Forelimb muscle (tissue), 1 donor: ENCODE data around the gene UBTF. TPM values are rescaled to one million over a fixed set of nuclear protein-coding genes. Genes with fewer than 3 reads are reported as not detected.

Source experiments
- DNase-seq: peaks from one replicate; pipeline ENCODE4 v3.0.0-alpha.2; 2013; ENCODE audit warnings: low read depth
- polyA plus RNA-seq: library from polyadenylated mRNA; unstranded; fragments of 120-200 nt; gene quantifications from one replicate; pipeline ENCODE4 v1.2.1, GENCODE V29; 2013; ENCODE audit not compliant: insufficient read length

The UBTF gene, protein sequence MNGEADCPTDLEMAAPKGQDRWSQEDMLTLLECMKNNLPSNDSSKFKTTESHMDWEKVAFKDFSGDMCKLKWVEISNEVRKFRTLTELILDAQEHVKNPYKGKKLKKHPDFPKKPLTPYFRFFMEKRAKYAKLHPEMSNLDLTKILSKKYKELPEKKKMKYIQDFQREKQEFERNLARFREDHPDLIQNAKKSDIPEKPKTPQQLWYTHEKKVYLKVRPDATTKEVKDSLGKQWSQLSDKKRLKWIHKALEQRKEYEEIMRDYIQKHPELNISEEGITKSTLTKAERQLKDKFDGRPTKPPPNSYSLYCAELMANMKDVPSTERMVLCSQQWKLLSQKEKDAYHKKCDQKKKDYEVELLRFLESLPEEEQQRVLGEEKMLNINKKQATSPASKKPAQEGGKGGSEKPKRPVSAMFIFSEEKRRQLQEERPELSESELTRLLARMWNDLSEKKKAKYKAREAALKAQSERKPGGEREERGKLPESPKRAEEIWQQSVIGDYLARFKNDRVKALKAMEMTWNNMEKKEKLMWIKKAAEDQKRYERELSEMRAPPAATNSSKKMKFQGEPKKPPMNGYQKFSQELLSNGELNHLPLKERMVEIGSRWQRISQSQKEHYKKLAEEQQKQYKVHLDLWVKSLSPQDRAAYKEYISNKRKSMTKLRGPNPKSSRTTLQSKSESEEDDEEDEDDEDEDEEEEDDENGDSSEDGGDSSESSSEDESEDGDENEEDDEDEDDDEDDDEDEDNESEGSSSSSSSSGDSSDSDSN
- 60.6 TPM for polyA plus RNA-seq

DNA sequence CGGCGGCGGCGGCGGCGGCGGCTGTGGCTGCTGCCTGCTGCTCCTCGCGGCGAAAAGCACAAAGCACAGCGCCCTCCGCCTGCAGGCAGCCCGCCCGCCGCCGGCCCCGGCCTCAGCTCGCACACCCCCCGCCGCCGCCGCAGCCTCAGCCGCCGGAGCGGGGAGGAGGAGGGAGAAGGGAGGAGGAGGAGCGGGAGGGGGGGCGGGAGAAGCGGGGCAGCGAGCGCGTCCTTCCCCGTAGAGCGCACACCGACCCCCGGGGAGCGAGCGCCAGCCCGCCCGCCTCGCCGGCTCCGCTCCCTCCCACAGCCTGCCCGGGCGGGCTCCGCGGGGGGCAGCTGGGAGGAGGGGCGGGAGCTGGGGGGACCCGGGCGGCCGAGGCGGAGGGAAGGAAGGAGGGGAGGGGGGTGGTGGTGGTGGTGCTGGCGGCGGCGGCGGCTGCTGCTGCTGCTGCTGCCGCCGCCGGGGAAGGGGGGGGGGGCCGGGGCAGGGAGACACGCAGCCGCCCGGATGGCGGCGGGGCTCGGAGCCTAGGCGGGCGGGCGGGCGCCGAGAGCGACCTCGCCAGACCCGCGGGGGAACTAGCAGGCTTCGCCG lies at the start of gene UBTF:
UBTF (minus strand) TSS at position 60 of the 597 bp plus-strand sequence. CDS start 1,446 bp downstream, outside the sequence.
- DNase-seq: no peak

DNA sequence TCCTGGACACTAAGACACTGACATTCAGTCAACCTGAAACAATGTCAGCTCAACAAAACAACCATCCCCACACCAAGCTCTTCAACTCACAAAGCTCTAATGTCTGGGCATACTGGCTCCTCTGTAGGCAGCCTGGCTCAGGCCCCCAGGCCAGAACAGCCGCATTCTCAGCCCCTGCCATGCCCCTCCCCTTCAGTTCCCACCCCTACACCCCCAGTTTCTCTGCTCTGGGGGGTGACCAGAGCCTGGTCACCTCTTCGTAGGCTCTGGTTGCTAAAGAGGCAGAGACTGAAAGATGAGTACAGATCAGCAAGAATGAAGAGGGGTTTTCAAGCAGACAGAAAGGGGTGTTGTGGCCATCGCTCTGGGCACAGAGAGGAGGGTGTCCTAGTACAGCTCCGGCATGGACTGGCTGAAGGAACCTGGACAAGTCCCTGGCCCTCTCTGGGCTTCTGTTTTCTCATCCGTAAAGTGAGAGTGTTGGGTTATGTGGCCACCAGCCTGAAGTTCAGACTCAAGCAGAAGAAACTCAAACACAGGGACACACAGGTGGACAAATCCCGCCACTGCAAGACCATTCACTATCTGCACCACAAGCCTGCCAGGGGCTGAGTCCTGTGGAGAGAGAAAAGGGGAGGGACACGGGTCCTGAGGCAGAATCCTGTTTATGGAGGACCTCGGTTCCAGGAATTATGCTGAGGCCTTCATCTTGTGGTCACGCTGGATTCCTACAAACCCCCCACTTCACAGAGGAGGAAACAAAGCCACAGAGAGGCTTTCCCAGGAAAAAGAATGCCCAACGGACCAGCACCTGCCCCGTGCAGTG lies 49.4 kb upstream of the UBTF start:
- DNase-seq: no peak

DNA sequence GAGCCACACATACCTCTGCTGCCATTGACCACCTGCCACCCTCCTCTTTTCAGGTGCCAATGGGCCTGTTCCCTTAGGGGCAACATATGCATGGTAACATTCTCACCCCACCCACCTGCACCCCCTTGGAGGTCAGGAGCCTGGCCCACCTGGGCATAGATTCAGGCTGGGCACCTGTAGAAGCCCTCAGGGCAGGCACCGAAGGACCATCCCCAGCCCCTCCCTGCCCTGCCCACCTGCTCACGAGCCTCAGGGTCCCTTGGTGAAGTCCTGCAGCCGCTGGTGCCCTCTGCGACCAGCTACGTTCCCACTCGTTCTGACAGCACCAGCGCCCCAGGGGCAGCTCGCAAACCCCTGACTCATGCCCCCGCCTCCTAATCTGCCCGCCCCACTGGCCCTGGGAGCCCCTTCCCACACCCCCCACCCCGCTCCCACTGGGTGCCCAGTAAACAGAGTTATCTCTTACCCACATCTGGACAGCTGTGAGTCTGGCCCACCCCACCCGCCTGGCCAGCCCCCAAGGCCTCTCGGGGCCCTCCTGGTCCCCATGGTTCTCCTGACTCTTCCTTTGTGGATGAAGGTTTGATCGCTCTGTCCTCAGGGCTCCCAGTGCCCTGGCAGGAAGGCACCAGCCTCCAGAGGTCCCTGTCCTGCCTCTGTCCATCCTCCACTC lies 48.5 kb upstream of the UBTF start, which contains the start of gene SLC4A1:
SLC4A1 (minus strand) TSS at position 318 of the 673 bp plus-strand sequence. CDS start 5,269 bp downstream, outside the sequence.
- DNase-seq: no peak

DNA sequence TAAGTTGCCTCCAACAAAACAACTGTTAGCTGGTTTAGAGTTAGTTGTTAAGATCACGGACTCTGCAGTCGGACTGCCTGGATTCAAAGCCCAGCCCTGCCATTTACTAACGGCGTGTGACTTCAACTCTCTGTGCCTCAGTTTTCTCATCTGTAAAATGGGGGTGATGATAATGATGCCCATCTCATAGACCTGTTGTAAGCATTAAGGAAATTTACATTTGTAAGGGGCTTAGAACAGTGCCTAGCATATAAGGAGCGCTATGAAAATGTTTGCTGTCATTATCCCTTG lies 47.6 kb upstream of the UBTF start:
- DNase-seq: no peak

DNA sequence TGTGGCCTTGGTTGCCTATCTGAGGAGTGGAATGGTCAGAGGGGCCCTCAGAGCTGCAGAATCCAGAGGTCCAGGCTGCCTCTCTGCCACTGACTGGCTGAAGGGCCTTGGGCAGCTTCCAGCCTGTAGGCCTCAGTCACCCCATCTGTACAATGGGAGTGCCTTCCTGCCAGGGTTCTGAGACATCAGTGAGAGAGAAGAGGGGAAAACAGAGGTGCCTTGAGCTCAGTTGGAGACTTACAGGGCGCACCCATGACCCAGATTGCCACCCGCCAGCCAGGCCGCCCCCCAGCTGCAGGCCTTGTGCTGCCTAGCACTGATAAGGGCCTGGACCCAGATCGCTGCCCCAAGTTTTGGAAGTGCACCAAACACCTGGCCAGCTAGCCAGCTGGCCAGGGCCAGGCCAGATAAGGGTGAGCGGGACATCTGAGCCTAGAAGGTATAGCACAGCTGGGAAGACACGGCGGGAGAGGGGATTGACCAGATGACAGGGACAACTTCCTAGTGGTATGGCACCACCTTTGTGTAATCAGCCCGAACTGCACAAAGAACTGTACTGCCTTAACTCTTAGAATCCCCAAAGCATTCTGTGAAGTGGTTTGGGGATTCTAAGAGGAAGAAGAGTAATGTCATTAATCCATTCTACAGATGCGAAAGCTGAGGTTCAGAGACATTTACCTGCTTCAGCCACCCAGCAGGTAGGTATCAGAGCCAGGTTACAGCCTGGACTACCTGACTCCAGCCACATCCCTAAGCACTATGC lies 47.1 kb upstream of the UBTF start:
- DNase-seq: no peak

DNA sequence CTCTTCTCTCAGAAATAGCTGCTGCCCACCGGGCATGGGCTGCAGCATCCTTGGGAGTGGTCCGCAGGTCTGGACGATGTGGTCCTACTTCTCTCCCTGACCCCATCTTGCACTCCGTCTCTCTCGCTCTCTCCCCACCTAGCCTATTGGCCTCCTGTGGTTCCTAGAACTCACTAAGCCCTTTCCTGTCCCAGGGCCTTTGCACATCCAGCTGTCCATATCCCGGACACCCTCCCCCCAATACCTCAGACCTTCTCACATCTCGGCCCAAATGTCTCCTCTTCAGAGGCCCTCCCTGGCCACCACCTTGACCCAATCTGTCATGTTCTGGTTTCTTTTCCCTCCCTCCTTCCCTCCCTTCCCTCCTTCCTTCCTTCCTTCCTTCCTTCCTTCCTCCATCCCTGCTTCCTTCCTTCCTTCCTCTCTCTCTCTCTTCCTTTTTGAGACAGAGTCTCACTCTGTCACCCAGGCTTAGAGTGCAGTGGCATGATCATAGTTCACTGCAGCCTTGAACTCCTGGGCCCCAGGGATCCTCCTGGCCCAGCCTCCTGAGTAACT lies 43.9 kb upstream of the UBTF start:
- no peak for DNase-seq

DNA sequence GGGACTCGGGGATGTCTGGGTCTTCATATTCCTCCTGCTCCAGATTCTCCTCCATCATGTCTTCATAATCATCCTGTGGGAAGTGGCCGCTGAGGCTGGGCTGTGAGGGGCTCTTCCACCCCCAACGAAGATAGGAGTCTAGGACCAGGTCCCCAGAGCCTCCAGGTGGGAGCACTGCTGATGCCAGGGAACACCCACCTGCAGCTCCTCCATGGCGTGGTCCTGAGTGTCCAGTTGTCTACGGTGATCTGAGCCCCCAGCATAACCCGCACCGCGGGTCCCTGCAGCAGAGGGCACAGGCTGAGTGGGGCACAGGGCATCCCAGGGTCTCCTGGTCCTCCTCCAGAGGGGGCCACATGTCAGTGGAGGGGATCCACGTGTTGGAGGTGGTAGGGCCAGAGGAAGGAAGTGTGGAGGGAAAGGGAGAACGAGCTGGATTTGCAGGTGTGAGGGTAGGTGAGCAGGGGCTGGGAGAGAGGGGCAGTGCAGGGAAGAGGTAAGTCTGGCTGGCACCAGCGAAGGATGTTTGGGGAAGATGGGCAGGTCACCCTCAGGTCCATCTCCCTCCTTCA lies 43.3 kb upstream of the UBTF start:
- no peak for DNase-seq

DNA sequence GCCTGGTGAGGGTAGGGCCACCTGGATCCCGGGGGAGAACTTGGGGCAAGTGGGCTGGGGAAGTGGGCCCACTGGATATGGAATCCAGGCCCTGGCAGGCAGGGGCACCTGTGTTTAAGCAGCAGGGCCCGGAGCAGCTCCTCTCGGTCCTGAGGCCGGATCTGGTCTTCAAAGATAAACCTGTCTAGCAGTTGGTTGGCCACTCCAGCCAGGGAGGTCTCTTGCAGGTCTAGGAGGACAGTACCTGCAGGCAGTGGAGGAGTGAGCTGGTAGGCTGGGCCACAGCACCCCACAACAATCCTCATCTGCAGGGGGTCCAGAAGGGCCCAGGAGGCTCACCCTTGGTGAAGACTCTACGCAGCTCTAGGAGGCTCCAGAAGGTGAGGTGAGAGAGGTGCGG lies 40.8 kb upstream of the UBTF start:
- no peak for DNase-seq

DNA sequence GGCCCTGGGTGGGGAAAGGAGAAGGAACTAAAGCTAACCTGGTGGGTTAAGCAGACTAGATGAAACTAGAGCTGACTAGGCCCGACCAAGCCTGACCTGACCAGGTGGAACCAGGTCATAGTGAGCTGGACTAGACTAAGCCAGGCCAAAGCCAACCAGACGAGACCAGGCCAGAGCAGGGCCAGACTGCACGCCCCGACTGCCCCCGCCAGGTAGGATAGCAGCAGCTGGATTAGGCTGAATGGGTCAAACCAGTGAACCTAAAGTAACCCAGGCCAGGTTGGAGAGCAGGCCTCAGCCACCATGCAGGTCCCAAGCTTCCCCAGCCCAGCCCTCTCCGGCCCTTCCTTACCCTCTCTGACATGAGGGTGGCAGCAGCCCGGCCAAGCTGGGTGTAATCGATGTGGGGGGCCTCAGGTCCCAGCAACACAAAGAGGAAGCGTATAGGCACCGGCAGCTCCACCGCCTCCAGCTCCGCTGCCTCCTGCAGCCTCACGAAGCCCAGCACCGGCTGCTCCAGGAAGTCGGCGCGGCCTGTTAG lies 39.4 kb upstream of the UBTF start:
- no peak for DNase-seq

DNA sequence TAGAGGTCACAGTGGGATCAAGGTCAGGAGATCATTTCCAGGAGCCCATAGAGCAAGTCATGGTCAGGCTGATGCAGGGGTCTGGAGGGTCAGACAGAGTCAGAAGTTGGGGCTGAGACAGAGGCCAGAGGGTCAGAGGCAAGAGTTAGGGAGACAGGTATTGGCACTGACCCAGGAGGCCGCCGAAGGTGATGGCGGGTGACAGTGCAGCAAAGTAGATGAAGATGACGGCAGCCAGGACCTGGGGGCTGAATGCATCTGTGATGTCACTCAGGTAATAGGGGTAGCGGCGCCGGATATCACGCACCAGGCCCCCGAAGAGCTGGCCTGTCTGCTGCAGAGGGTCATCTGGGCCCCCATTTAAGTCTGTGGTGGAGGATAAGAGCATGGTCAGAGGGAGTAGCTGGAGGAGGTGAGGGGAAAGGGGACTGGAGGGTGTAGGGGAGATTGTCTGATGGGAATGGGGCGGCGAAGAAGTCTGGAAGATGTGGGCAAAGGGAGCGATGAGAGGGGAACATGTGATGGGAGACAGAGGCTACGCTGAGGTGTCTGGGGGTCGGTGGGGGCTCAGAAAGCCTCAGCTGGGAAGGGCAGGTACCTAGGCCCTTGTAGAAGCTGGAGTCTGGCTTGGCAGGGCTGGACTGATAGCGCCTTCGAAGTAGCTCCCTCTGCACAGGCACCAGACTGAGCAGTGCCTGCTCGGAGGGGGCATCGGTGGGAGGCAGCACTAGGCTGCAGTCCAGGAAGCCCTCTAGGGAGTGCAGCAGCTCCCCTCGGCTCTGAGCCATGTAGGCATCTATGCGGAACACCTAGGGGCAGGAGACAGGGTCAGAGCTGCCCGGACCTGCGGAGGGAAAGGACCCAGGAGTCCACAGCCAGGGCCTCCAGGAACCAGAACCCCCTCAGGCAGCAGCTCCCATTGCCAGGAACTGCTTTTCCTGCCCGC lies 38.6 kb upstream of the UBTF start:
- DNase-seq: no peak

DNA sequence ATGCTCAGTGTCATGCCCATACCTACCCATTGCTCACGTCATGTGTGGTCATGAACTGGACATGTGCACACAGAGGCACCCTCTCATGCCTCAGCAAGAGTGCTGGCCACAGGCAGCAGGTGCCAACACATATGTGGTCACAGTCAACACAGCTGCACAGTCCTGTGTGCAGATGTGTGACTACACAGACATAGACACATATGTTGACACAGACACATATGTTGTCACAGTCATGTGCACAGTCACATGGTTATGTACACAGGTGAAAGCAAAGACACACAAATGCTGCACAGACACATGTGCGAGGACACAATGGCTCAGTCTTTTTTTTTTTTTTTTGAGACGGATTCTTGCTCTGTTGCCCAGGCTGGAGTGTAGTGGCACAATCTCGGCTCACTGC lies 37.2 kb upstream of the UBTF start:
- no peak for DNase-seq

DNA sequence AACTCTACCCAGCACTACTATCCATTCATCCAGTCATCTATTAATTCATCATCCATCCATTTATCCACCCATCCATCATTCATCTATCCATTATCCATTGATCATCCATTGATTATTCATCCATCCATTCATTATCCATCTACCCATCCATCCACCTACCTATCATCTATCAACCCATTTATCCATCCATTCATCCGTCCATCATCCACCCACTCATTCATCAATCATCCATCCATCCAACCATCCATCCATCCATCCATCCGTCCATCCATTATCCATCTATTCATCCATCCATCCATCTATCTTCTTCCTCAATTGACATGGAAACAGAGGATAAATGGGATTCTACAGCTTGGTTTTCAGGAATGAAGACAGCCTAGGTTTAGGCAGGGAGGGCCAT lies 36.4 kb upstream of the UBTF start:
- DNase-seq: no peak

DNA sequence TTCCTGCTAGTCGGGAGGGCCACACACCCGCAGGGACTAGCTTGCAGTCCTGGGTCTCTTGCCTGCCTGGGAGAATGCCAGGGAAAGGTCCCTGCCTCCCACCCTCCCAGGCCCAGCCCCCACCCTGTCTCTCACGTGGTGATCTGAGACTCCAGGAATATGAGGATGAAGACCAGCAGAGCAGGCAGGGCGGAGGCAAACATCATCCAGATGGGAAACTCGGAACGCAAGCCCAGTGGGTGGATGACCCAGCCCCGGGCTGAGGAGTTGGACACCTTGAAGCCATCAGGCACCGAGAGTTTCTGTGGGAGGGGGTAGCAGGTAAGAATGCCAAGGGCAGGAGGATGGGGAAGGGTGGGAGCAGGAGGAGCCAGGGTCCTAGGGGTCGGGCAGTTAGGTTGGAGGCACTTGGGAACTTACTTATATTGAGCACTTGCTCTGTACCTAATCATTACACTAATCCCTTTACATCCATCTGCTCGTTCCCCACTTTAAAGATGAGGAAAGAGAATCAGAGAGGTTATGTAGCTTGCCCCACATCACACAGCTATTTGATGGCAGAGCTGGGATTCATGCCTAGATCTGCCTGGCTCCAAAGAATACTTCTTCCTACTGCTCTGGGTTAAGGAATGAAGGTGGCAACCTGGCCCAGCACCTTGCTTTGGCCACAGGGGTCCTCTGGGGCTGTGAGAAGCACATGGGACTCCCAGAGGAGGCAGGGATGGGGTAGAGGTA lies 35.1 kb upstream of the UBTF start:
- DNase-seq: no peak

DNA sequence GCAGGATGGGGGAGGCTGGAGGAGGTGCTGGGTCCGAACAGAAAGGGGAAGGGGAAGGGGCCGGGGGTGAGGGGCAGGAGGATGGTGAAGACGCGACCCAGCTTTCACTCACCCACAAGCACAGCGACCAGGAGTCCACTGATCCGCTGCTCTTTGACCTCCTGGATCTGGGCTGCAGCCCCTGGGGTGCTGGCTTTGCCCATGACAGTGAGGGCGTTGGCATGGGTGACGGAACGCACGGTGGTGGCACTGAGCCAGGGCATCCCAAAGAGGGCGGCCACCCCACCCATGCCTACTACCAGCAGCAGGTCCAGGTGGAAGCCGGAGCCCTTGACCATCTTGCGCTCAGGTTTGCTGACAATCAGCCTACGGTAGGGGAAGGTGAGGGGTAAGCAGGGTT lies 33.5 kb upstream of the UBTF start:
- no peak for DNase-seq

DNA sequence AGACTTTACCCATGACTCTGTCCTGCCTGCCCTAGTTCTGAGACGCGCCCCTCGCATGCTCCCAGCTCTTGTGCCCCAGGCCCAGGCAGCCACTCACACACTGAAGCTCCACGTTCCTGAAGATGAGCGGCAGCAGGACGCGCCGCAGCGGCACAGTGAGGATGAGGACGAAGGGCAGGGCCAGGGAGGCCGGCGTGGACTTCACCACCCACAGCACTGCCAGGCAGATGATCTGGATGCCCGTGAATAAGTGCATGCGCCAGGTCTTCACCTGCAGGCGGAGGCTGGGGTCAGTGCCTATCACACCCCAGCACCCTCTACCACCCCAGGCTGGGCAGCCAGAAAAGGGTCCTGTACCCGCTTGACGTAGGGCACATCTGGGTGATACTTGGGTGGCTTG lies 31.6 kb upstream of the UBTF start:
- no peak for DNase-seq

DNA sequence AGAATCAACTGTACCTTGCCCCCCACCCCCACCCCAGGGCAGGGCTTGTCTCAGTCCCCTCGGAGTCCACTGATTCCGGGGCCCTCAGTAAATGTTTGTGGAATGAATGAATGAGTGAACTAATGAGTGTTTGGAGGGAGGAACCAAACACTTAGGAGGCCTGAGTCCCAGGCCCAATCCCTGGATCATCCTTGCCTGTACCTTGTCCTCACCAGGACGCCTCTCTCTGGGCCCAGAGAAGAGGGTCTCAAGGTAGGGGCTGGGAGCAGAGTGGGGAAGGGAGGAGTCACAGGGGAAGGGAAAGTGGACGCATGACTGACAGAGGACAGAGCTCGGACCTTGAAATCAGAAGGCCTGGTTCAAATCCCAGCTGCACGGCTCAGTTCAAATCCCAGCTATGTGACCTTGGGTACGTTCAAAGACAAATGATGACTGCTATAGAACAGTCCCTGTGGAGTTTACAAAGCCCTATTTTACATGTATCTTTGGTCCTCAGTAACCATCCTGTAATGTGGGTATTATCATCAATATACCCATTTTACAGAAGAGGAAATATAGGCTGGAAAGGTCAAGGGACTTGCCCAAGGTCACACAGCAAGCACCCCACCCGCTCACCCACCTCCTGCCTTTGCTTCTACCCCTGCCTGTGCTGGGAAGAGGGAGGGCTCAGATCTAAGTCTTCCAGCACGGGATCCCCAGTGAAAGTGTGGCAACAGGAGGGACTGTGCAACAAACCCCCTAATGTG lies 30.2 kb upstream of the UBTF start:
- DNase-seq: no peak
